HG02970 (cell line): ENCODE results near the gene CEACAM21.

Experiments used
- ATAC-seq: cut with Tn5 transposase; IDR thresholded peaks from one replicate; pipeline ENCODE4 v1.9.1; 2021; ENCODE audit warnings: mild to moderate bottlenecking, moderate library complexity, moderate number of reproducible peaks; ENCODE audit not compliant: unreplicated experiment, low FRiP score

The CEACAM21 gene

GRCh38 chr19:41575998-41576397, at the start of gene CEACAM21:
Gene CEACAM21, plus strand, starts transcription at chr19:41576166. Its CDS starts 109 bp downstream, at chr19:41576275.
- no peak for ATAC-seq

- no peak for ATAC-seq
These were observed 48.9 kb upstream of the CEACAM21 start for GRCh38 chr19:41527089-41527488.

- no peak for ATAC-seq
These were observed 47.9 kb upstream of the CEACAM21 start for GRCh38 chr19:41528106-41528505.

GRCh38 chr19:41529484-41530183, 46.3 kb upstream of the CEACAM21 start:
- no peak for ATAC-seq

GRCh38 chr19:41530184-41530534, 45.8 kb upstream of the CEACAM21 start:
- ATAC-seq = no peak

- no peak for ATAC-seq
These were observed 45.1 kb upstream of the CEACAM21 start for GRCh38 chr19:41530761-41531301.

GRCh38 chr19:41531438-41532311, 44.3 kb upstream of the CEACAM21 start:
- no peak for ATAC-seq

- ATAC-seq = no peak
These were observed 43.4 kb upstream of the CEACAM21 start for GRCh38 chr19:41532526-41532925.

- ATAC-seq = no peak
These were observed 42.2 kb upstream of the CEACAM21 start for GRCh38 chr19:41533671-41534215.

- ATAC-seq = peak; percentile 60
These were observed 40.8 kb upstream of the CEACAM21 start for GRCh38 chr19:41535029-41535622.

- ATAC-seq = no peak
These were observed 38.2 kb upstream of the CEACAM21 start for GRCh38 chr19:41537789-41538188.

- no peak for ATAC-seq
These were observed 35.8 kb upstream of the CEACAM21 start for GRCh38 chr19:41540041-41540695.

- ATAC-seq = no peak
These were observed 33.9 kb upstream of the CEACAM21 start for GRCh38 chr19:41541990-41542584.

GRCh38 chr19:41542622-41543021, 33.3 kb upstream of the CEACAM21 start:
- ATAC-seq = no peak

GRCh38 chr19:41543582-41543981, 32.4 kb upstream of the CEACAM21 start:
- ATAC-seq = no peak

- ATAC-seq = no peak
These were observed 30.4 kb upstream of the CEACAM21 start for GRCh38 chr19:41545547-41545946.

- ATAC-seq = no peak
These were observed 29.6 kb upstream of the CEACAM21 start for GRCh38 chr19:41546386-41546789.

- ATAC-seq = no peak
These were observed 29.0 kb upstream of the CEACAM21 start for GRCh38 chr19:41546961-41547360.

GRCh38 chr19:41547569-41547968, 28.4 kb upstream of the CEACAM21 start:
- ATAC-seq = no peak

GRCh38 chr19:41548047-41548446, 27.9 kb upstream of the CEACAM21 start:
- no peak for ATAC-seq
